ENCODE measurements around the gene SUN5.

Gene SUN5

GRCh38 chr20:33034115-33034514 is 29.9 kb upstream of the SUN5 start:
- Histone ChIP-seq H3K4me3 (ENCODE audit: low read depth in 1 of 2, low read length in 2 of 2) (no peak overlapping the region), H3K9me3 (ENCODE audit: low read length) (no peaks in the 10 kb centered on the region)

GRCh38 chr20:33033381-33033780 is 29.1 kb upstream of the SUN5 start:
- no peak overlapping the region for H3K27ac ChIP-seq (ENCODE audit: low read depth, low read length)
- H3K27me3 ChIP-seq (ENCODE audit: control insufficient read depth in 1 of 2, insufficient read depth in 2 of 2, low read length in 2 of 2): no peaks in the 10 kb centered on the region
- no peaks in the 10 kb centered on the region for H3K36me3 ChIP-seq (ENCODE audit: insufficient read depth, low read length)
- no peaks in the 10 kb centered on the region for H3K9me3 ChIP-seq (ENCODE audit: low read length)
- no peak overlapping the region for H3K9ac ChIP-seq (ENCODE audit: low read length)
- H3K4me3 ChIP-seq (ENCODE audit: low read depth in 1 of 2, low read length in 2 of 2): no peak overlapping the region
- no peaks in the 10 kb centered on the region for H3K4me1 ChIP-seq (ENCODE audit: insufficient read depth, low read length)

More at GRCh38 chr20:33034115-33034514, 29.9 kb upstream of the SUN5 start:
- Histone ChIP-seq H3K27me3 (ENCODE audit: control insufficient read depth in 1 of 2, insufficient read depth in 2 of 2, low read length in 2 of 2) (no peaks in the 10 kb centered on the region), H3K36me3 (ENCODE audit: insufficient read depth, low read length) (no peaks in the 10 kb centered on the region), H3K27ac (ENCODE audit: low read depth, low read length) (no peak overlapping the region), H3K9ac (ENCODE audit: low read length) (no peak overlapping the region), H3K4me1 (ENCODE audit: insufficient read depth, low read length) (no peaks in the 10 kb centered on the region)

- H3K4me1 ChIP-seq (ENCODE audit: insufficient read depth, low read length): no peaks in the 10 kb centered on the region
- H3K9ac ChIP-seq (ENCODE audit: low read length): no peak overlapping the region
- no peak overlapping the region for H3K4me3 ChIP-seq (ENCODE audit: low read depth in 1 of 2, low read length in 2 of 2)
- H3K27me3 ChIP-seq (ENCODE audit: control insufficient read depth in 1 of 2, insufficient read depth in 2 of 2, low read length in 2 of 2): peaks cover 0 to 3% of the 10 kb centered on the region in 2 donors
- no peaks in the 10 kb centered on the region for H3K36me3 ChIP-seq (ENCODE audit: insufficient read depth, low read length)
- no peaks in the 10 kb centered on the region for H3K9me3 ChIP-seq (ENCODE audit: low read length)
- H3K27ac ChIP-seq (ENCODE audit: low read depth, low read length): no peak overlapping the region
Observed at GRCh38 chr20:33032555-33032954, 28.3 kb upstream of the SUN5 start.

GRCh38 chr20:33031531-33031930 is 27.3 kb upstream of the SUN5 start, which contains the start of gene BPIFB6:
TSS of gene BPIFB6 (plus strand) at chr20:33031648. CDS start at chr20:33031648, 0 bp downstream.
- no peaks in the 10 kb centered on the region for H3K9me3 ChIP-seq (ENCODE audit: low read length)
- no peak within 1 kb of the TSS for H3K9ac ChIP-seq (ENCODE audit: low read length)
- no peaks in the 10 kb centered on the region for H3K36me3 ChIP-seq (ENCODE audit: insufficient read depth, low read length)
- H3K27ac ChIP-seq (ENCODE audit: low read depth, low read length): no peak within 1 kb of the TSS
- H3K4me3 ChIP-seq (ENCODE audit: low read depth in 1 of 2, low read length in 2 of 2): no peak within 1 kb of the TSS
- H3K27me3 ChIP-seq (ENCODE audit: control insufficient read depth in 1 of 2, insufficient read depth in 2 of 2, low read length in 2 of 2): peaks cover 0 to 3% of the 10 kb centered on the region in 2 donors
- H3K4me1 ChIP-seq (ENCODE audit: insufficient read depth, low read length): no peaks in the 10 kb centered on the region

- Histone ChIP-seq H3K4me3 (ENCODE audit: low read depth in 1 of 2, low read length in 2 of 2) (no peak overlapping the region), H3K9ac (ENCODE audit: low read length) (no peak overlapping the region), H3K36me3 (ENCODE audit: insufficient read depth, low read length) (no peaks in the 10 kb centered on the region), H3K27ac (ENCODE audit: low read depth, low read length) (no peak overlapping the region), H3K27me3 (ENCODE audit: control insufficient read depth in 1 of 2, insufficient read depth in 2 of 2, low read length in 2 of 2) (peaks cover 0 to 3% of the 10 kb centered on the region in 2 donors), H3K9me3 (ENCODE audit: low read length) (no peaks in the 10 kb centered on the region), H3K4me1 (ENCODE audit: insufficient read depth, low read length) (no peaks in the 10 kb centered on the region)
Observed at GRCh38 chr20:33030569-33030968, 26.3 kb upstream of the SUN5 start.

- Histone ChIP-seq H3K9ac (ENCODE audit: low read length) (no peak overlapping the region), H3K36me3 (ENCODE audit: insufficient read depth, low read length) (no peaks in the 10 kb centered on the region), H3K27ac (ENCODE audit: low read depth, low read length) (no peak overlapping the region), H3K27me3 (ENCODE audit: control insufficient read depth in 1 of 2, insufficient read depth in 2 of 2, low read length in 2 of 2) (peaks cover 0 to 3% of the 10 kb centered on the region in 2 donors), H3K4me3 (ENCODE audit: low read depth in 1 of 2, low read length in 2 of 2) (no peak overlapping the region), H3K4me1 (ENCODE audit: insufficient read depth, low read length) (no peaks in the 10 kb centered on the region), H3K9me3 (ENCODE audit: low read length) (no peaks in the 10 kb centered on the region)
Observed at GRCh38 chr20:33030076-33030475, 25.8 kb upstream of the SUN5 start.

- Histone ChIP-seq H3K27me3 (ENCODE audit: control insufficient read depth in 1 of 2, insufficient read depth in 2 of 2, low read length in 2 of 2) (peaks cover 0 to 3% of the 10 kb centered on the region in 2 donors), H3K27ac (ENCODE audit: low read depth, low read length) (no peak overlapping the region), H3K9ac (ENCODE audit: low read length) (no peak overlapping the region), H3K36me3 (ENCODE audit: insufficient read depth, low read length) (no peaks in the 10 kb centered on the region), H3K4me1 (ENCODE audit: insufficient read depth, low read length) (no peaks in the 10 kb centered on the region), H3K9me3 (ENCODE audit: low read length) (no peaks in the 10 kb centered on the region), H3K4me3 (ENCODE audit: low read depth in 1 of 2, low read length in 2 of 2) (no peak overlapping the region)
Observed at GRCh38 chr20:33028875-33029274, 24.6 kb upstream of the SUN5 start.

- Histone ChIP-seq H3K27ac (ENCODE audit: low read depth, low read length) (no peak overlapping the region), H3K4me3 (ENCODE audit: low read depth in 1 of 2, low read length in 2 of 2) (no peak overlapping the region), H3K9ac (ENCODE audit: low read length) (no peak overlapping the region), H3K9me3 (ENCODE audit: low read length) (no peaks in the 10 kb centered on the region), H3K4me1 (ENCODE audit: insufficient read depth, low read length) (no peaks in the 10 kb centered on the region), H3K36me3 (ENCODE audit: insufficient read depth, low read length) (no peaks in the 10 kb centered on the region), H3K27me3 (ENCODE audit: control insufficient read depth in 1 of 2, insufficient read depth in 2 of 2, low read length in 2 of 2) (peaks cover 0 to 3% of the 10 kb centered on the region in 2 donors)
Observed at GRCh38 chr20:33027769-33028751, 23.8 kb upstream of the SUN5 start.

GRCh38 chr20:33026779-33027759 is 22.8 kb upstream of the SUN5 start:
- H3K27me3 ChIP-seq (ENCODE audit: control insufficient read depth in 1 of 2, insufficient read depth in 2 of 2, low read length in 2 of 2): peaks cover 0 to 3% of the 10 kb centered on the region in 2 donors
- no peaks in the 10 kb centered on the region for H3K36me3 ChIP-seq (ENCODE audit: insufficient read depth, low read length)
- H3K4me1 ChIP-seq (ENCODE audit: insufficient read depth, low read length): no peaks in the 10 kb centered on the region
- H3K9ac ChIP-seq (ENCODE audit: low read length): no peak overlapping the region
- no peaks in the 10 kb centered on the region for H3K9me3 ChIP-seq (ENCODE audit: low read length)
- H3K4me3 ChIP-seq (ENCODE audit: low read depth in 1 of 2, low read length in 2 of 2): no peak overlapping the region
- H3K27ac ChIP-seq (ENCODE audit: low read depth, low read length): no peak overlapping the region

- H3K36me3 ChIP-seq (ENCODE audit: insufficient read depth, low read length): no peaks in the 10 kb centered on the region
Observed at GRCh38 chr20:33026072-33026778, 22.0 kb upstream of the SUN5 start.

More at GRCh38 chr20:33026072-33026778, 22.0 kb upstream of the SUN5 start:
- H3K27me3 ChIP-seq (ENCODE audit: control insufficient read depth in 1 of 2, insufficient read depth in 2 of 2, low read length in 2 of 2): peaks cover 0 to 3% of the 10 kb centered on the region in 2 donors
- no peaks in the 10 kb centered on the region for H3K4me1 ChIP-seq (ENCODE audit: insufficient read depth, low read length)
- H3K9me3 ChIP-seq (ENCODE audit: low read length): no peaks in the 10 kb centered on the region
- no peak overlapping the region for H3K27ac ChIP-seq (ENCODE audit: low read depth, low read length)
- H3K9ac ChIP-seq (ENCODE audit: low read length): no peak overlapping the region
- no peak overlapping the region for H3K4me3 ChIP-seq (ENCODE audit: low read depth in 1 of 2, low read length in 2 of 2)
